Suprapubic skin (tissue), 4 donors: ENCODE results near the gene PACSIN2. TPM values are rescaled to one million over a fixed set of nuclear protein-coding genes. Genes with fewer than 3 reads are reported as not detected.

Source experiments
- DNase-seq, 2 donors: peaks; one replicate each; pipeline ENCODE4 v3.0.0-alpha.2; 2019; ENCODE audit warnings: low spot score in 2 of 2
- H3K27ac ChIP-seq: fragments of 200-600 bp; sonication (generic); one replicate; pipeline ENCODE4 v1.5.1; 2019
- H3K27me3 ChIP-seq: fragments of 200-600 bp; sonication (generic); one replicate; pipeline ENCODE4 v1.5.1; 2019
- H3K36me3 ChIP-seq: fragments of 200-600 bp; sonication (generic); one replicate; pipeline ENCODE4 v1.5.1; 2019
- H3K4me1 ChIP-seq: fragments of 200-600 bp; sonication (generic); one replicate; pipeline ENCODE4 v1.5.1; 2019
- H3K4me3 ChIP-seq: fragments of 200-600 bp; sonication (generic); one replicate; pipeline ENCODE4 v1.5.1; 2019; ENCODE audit warnings: mild to moderate bottlenecking
- H3K9me3 ChIP-seq: fragments of 200-600 bp; sonication (generic); one replicate; pipeline ENCODE4 v1.5.1; 2019
- CTCF ChIP-seq, 2 donors: fragments of 200-600 bp in 1 of 2; fragments of 450-650 bp in 1 of 2; sonication (generic) in 1 of 2; IDR thresholded peaks; one replicate each; pipeline ENCODE4 v1.5.1; 2016 to 2019; ENCODE audit warnings: antibody characterized with exemption in 2 of 2, mild to moderate bottlenecking in 1 of 2, moderate library complexity in 1 of 2
- EP300 ChIP-seq: sonication (generic); formaldehyde crosslinking; IDR thresholded peaks from one replicate; pipeline ENCODE4 v1.6.1; 2017; ENCODE audit warnings: antibody characterized with exemption
- POLR2A ChIP-seq, 2 donors: fragments of 450-650 bp; IDR thresholded peaks; one replicate each; pipeline ENCODE4 v1.6.1; 2017; ENCODE audit warnings: antibody characterized with exemption in 2 of 2, mild to moderate bottlenecking in 2 of 2, moderate library complexity in 2 of 2
- POLR2AphosphoS5 ChIP-seq, 3 donors: sonication (generic); formaldehyde crosslinking; IDR thresholded peaks; one replicate each; pipeline ENCODE4 v1.6.1; 2017; ENCODE audit warnings: antibody characterized with exemption in 3 of 3
- WGBS: methylation state at CpG from one replicate; pipeline ENCODE4 v1.1.5; 2018; 5-methylcytosine and 5-hydroxymethylcytosine counted together
- total RNA-seq, 4 donors: library from RNA; depleted of rRNA; stranded (reverse); fragments of >200 nt; gene quantifications; one replicate each; pipeline ENCODE4 v1.1.0, GENCODE V29; 2016

The PACSIN2 gene
- total RNA-seq, 4 donors from 2014 or later: 38.9 to 74.8 (median 55.3) TPM

GRCh38 chr22:42820045-42820763 is 194.7 kb downstream of the PACSIN2 start:
- DNase-seq: peak in 1 of 2 donors; percentile 4
- H3K4me3 ChIP-seq: no peak overlapping the region
- peaks cover 57% of the 10 kb centered on the region for H3K36me3 ChIP-seq
- H3K4me1 ChIP-seq: peaks cover 2% of the 10 kb centered on the region
- no peak overlapping the region for H3K27ac ChIP-seq
- 56% methylated on average over 9 of the region's 9 CpGs for WGBS
- no peaks in the 10 kb centered on the region for H3K27me3 ChIP-seq
- H3K9me3 ChIP-seq: no peaks in the 10 kb centered on the region
- TF ChIP-seq POLR2AphosphoS5 (IDR thresholded peaks at IDR 0.05): no peak
- TF ChIP-seq EP300: no peak
- TF ChIP-seq CTCF (IDR thresholded peaks at IDR 0.05): peak in 1 of 2 donors; percentile 54
- no peak for TF ChIP-seq POLR2A (IDR thresholded peaks at IDR 0.05)

Other genes with a start within 250 kb of the PACSIN2 start
- gene ARFGAP3, start 157.9 kb downstream of the PACSIN2 start, total RNA-seq: 10 to 100 TPM; 26.7 to 33.3 (median 31.8) TPM
- 1 to 10 TPM; 4.3 to 8.7 (median 5.0) TPM for gene TTLL1, start 74.2 kb upstream of the PACSIN2 start, total RNA-seq
- 10 to 100 TPM in 1 of 4 donors, 1 to 10 TPM in 3; 6.1 to 11.3 (median 7.3) TPM for gene BIK, start 95.6 kb upstream of the PACSIN2 start, total RNA-seq
- 10 to 100 TPM; 21.1 to 38.0 (median 25.2) TPM for gene MCAT, start 128.2 kb upstream of the PACSIN2 start, total RNA-seq
- gene TSPO, start 136.4 kb upstream of the PACSIN2 start, total RNA-seq: 100 to 1,000 TPM; 346 to 897 (median 746) TPM
- gene TTLL12, start 172.0 kb upstream of the PACSIN2 start, total RNA-seq: 10 to 100 TPM; 43.6 to 93.9 (median 81.4) TPM